Natural killer cell treated with Interleukin-12 subunit alpha and Interleukin-12 subunit beta and Interleukin-15 and Interleukin-18, amount 100 ng/mL, for 72 hours (primary cell): ENCODE results near the gene CIB1. TPM values are rescaled to one million over a fixed set of nuclear protein-coding genes. Genes with fewer than 3 reads are reported as not detected.

ENCODE experiments used
- ATAC-seq, 2 donors: fragments of 150-1000 bp; cut with Tn5 transposase in 1 of 2; sonication (Bioruptor Pico), chemical (Tn5 transposase) in 1 of 2; 2 replicates each; pipeline ENCODE4 v1.10.0; 2021
- DNase-seq: peaks from one replicate; pipeline ENCODE4 v3.0.0; 2022; ENCODE audit warnings: low spot score
- H3K27ac Mint-ChIP-seq, 2 donors: 1 replicate in 1 of 2; 2 replicates in 1 of 2; pipeline ENCODE4 v1.8.0; 2022; ENCODE audit warnings: mixed read lengths in 2 of 2, mild to moderate bottlenecking in 1 of 2, moderate library complexity in 1 of 2
- H3K27me3 Mint-ChIP-seq, 2 donors: 1 replicate in 1 of 2; 2 replicates in 1 of 2; pipeline ENCODE4 v1.8.0; 2022; ENCODE audit warnings: mixed read lengths in 2 of 2
- H3K36me3 Mint-ChIP-seq: one replicate; pipeline ENCODE4 v1.8.0; 2022; ENCODE audit warnings: mixed read lengths
- H3K4me1 Mint-ChIP-seq, 2 donors: 1 replicate in 1 of 2; 2 replicates in 1 of 2; pipeline ENCODE4 v1.8.0; 2022; ENCODE audit warnings: low read depth in 2 of 2, mixed read lengths in 2 of 2, mild to moderate bottlenecking in 1 of 2
- H3K4me3 Mint-ChIP-seq: one replicate; pipeline ENCODE4 v1.8.0; 2022; ENCODE audit warnings: mixed read lengths
- H3K9me3 Mint-ChIP-seq: 2 replicates; pipeline ENCODE4 v1.8.0; 2022; ENCODE audit warnings: mixed read lengths
- total RNA-seq, 2 donors: library from RNA; stranded (reverse); gene quantifications; one replicate each; pipeline ENCODE4 v1.2.3, GENCODE V29; 2022

CIB1 gene
- total RNA-seq, 2 donors from 2014 or later = 86.1 to 119 TPM

GRCh38 chr15:90231028-90232017, 2.4 kb downstream of the CIB1 start:
- no peaks in the 10 kb centered on the region for H3K27me3 Mint-ChIP-seq
- H3K36me3 Mint-ChIP-seq = peaks cover 4% of the 10 kb centered on the region
- peak overlapping the region; percentile 87 for H3K4me3 Mint-ChIP-seq
- H3K27ac Mint-ChIP-seq = peak overlapping the region; percentile 93 to 94
- ATAC-seq (peak; percentile 16 to 47), DNase-seq (peak; percentile 77)
- peaks cover 32 to 40% of the 10 kb centered on the region in 2 donors for H3K4me1 Mint-ChIP-seq
- H3K9me3 Mint-ChIP-seq = no peaks in the 10 kb centered on the region

DNA sequence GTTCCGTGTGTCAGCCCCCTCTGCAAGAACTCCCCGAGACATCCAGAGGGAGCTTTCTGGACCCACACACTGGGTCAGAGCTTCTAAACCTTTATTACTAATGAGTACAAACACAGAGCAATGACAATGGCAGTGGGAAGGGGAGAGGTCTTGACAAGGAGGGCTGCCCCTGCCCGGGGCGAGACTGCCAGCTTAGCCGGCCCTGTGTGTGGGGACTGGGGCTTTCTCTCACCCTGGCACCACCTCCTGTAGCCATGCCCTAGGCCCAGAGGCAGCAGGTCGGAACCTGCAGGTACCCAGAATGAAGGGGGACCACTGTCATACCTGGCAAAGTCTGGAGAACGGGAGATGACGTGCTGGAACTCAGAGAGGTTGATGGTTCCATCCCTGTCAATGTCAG, 3.1 kb downstream of the CIB1 start:
- H3K4me1 Mint-ChIP-seq = peaks cover 29 to 40% of the 10 kb centered on the region in 2 donors
- H3K27me3 Mint-ChIP-seq = no peaks in the 10 kb centered on the region

GRCh38 chr15:90230071-90230494, 3.7 kb downstream of the CIB1 start:
- Mint-ChIP-seq H3K4me3 (peak overlapping the region; percentile 87), H3K4me1 (peaks cover 27 to 38% of the 10 kb centered on the region in 2 donors), H3K27me3 (no peaks in the 10 kb centered on the region), H3K9me3 (no peaks in the 10 kb centered on the region), H3K27ac (peak overlapping the region; percentile 93 to 94), H3K36me3 (peaks cover 4% of the 10 kb centered on the region)
- ATAC-seq = no peak
- no peak for DNase-seq

More for the DNA sequence above, 3.1 kb downstream of the CIB1 start:
- Mint-ChIP-seq H3K4me3 (peak overlapping the region; percentile 87), H3K36me3 (peaks cover 4% of the 10 kb centered on the region), H3K9me3 (no peaks in the 10 kb centered on the region), H3K27ac (peak overlapping the region; percentile 93 to 94)
- DNase-seq (no peak), ATAC-seq (no peak)

DNA sequence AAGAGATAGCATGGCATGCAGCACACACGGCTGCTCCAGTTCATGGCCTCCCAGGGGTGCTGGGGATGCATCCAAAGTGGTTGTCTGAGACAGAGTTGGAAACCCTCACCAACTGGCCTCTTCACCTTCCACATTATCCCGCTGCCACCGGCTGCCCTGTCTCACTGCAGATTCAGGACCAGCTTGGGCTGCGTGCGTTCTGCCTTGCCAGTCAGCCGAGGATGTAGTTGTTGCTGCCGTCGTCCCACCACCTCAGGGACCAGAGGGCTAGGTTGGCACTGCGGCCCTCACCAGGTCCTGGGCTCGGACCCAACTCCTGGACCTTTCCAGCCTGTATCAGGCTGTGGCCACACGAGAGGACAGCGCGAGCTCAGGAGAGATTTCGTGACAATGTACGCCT, 4.8 kb downstream of the CIB1 start:
- H3K9me3 Mint-ChIP-seq = no peaks in the 10 kb centered on the region
- H3K4me1 Mint-ChIP-seq = peaks cover 20 to 30% of the 10 kb centered on the region in 2 donors
- no peak for DNase-seq
- peaks cover 4% of the 10 kb centered on the region for H3K36me3 Mint-ChIP-seq
- H3K4me3 Mint-ChIP-seq = no peak overlapping the region
- H3K27ac Mint-ChIP-seq = peak overlapping the region in 1 of 2 donors; percentile 93
- no peak for ATAC-seq
- H3K27me3 Mint-ChIP-seq = no peaks in the 10 kb centered on the region

DNA sequence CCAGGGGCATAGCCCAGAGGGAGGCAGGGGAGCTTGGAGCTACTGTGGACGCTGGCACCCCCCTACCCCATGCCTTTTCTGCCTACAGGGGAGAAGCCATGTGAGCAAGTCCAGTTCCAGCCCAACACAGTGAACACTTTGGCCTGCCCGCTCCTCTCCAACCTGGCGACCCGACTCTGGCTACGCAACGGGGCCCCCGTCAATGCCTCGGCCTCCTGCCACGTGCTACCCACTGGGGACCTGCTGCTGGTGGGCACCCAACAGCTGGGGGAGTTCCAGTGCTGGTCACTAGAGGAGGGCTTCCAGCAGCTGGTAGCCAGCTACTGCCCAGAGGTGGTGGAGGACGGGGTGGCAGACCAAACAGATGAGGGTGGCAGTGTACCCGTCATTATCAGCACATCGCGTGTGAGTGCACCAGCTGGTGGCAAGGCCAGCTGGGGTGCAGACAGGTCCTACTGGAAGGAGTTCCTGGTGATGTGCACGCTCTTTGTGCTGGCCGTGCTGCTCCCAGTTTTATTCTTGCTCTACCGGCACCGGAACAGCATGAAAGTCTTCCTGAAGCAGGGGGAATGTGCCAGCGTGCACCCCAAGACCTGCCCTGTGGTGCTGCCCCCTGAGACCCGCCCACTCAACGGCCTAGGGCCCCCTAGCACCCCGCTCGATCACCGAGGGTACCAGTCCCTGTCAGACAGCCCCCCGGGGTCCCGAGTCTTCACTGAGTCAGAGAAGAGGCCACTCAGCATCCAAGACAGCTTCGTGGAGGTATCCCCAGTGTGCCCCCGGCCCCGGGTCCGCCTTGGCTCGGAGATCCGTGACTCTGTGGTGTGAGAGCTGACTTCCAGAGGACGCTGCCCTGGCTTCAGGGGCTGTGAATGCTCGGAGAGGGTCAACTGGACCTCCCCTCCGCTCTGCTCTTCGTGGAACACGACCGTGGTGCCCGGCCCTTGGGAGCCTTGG, 5.6 kb downstream of the CIB1 start:
- Mint-ChIP-seq H3K27me3 (no peaks in the 10 kb centered on the region), H3K4me1 (peaks cover 20 to 30% of the 10 kb centered on the region in 2 donors), H3K27ac (no peak overlapping the region), H3K9me3 (no peaks in the 10 kb centered on the region), H3K36me3 (peaks cover 4% of the 10 kb centered on the region), H3K4me3 (no peak overlapping the region)
- ATAC-seq (no peak), DNase-seq (no peak)

DNA sequence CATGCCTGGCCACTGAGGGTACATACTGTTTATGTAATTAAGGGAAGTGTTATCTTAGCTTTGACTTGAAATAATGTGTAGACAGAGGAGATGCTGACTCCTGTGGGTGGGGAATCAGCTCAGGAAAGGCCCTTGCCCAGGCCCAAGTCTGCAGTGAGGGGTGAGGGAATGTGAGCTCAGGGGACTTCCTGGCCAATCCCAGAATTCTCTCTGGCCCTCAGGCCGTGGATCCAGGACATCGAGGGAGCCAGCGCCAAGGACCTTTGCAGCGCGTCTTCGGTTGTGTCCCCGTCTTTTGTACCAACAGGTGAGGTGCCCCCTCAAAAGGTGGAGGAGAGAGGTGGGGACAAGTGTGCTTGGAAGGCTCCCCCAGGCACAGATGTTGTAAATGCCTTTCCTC, 6.4 kb downstream of the CIB1 start:
- H3K27ac Mint-ChIP-seq = no peak overlapping the region
- no peak overlapping the region for H3K4me3 Mint-ChIP-seq
- no peaks in the 10 kb centered on the region for H3K9me3 Mint-ChIP-seq
- no peaks in the 10 kb centered on the region for H3K27me3 Mint-ChIP-seq
- DNase-seq (no peak), ATAC-seq (no peak)
- peaks cover 4% of the 10 kb centered on the region for H3K36me3 Mint-ChIP-seq
- H3K4me1 Mint-ChIP-seq = peaks cover 14 to 22% of the 10 kb centered on the region in 2 donors

- no peaks in the 10 kb centered on the region for H3K9me3 Mint-ChIP-seq
Measured at GRCh38 chr15:90225504-90226234, 8.1 kb downstream of the CIB1 start.

DNA sequence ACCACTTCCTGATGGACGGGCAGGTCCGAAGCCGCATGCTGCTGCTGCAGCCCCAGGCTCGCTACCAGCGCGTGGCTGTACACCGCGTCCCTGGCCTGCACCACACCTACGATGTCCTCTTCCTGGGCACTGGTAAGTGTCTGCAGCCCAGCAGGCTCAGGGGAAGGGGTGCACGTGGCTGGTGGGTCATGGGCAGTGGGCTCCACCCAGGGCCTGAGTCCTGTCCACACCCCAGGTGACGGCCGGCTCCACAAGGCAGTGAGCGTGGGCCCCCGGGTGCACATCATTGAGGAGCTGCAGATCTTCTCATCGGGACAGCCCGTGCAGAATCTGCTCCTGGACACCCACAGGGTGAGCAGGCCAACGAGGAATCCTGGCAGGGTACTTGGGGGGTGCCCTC, 8.7 kb downstream of the CIB1 start:
- Mint-ChIP-seq H3K9me3 (no peaks in the 10 kb centered on the region), H3K4me1 (peaks cover 2 to 3% of the 10 kb centered on the region in 2 donors), H3K4me3 (no peak overlapping the region), H3K27ac (no peak overlapping the region), H3K27me3 (no peaks in the 10 kb centered on the region), H3K36me3 (peaks cover 3% of the 10 kb centered on the region)
- ATAC-seq (no peak), DNase-seq (no peak)

More at GRCh38 chr15:90225504-90226234, 8.1 kb downstream of the CIB1 start:
- DNase-seq = no peak
- Mint-ChIP-seq H3K36me3 (peaks cover 4% of the 10 kb centered on the region), H3K27me3 (no peaks in the 10 kb centered on the region), H3K4me1 (peaks cover 3 to 6% of the 10 kb centered on the region in 2 donors), H3K27ac (no peak overlapping the region), H3K4me3 (no peak overlapping the region)
- ATAC-seq = no peak

GRCh38 chr15:90223441-90224165, 10.1 kb downstream of the CIB1 start:
- no peaks in the 10 kb centered on the region for H3K9me3 Mint-ChIP-seq
- no peak for ATAC-seq
- no peak overlapping the region for H3K27ac Mint-ChIP-seq
- no peak for DNase-seq
- H3K36me3 Mint-ChIP-seq = no peaks in the 10 kb centered on the region
- no peaks in the 10 kb centered on the region for H3K4me1 Mint-ChIP-seq
- H3K4me3 Mint-ChIP-seq = no peak overlapping the region
- no peaks in the 10 kb centered on the region for H3K27me3 Mint-ChIP-seq

- ATAC-seq (no peak), DNase-seq (no peak)
- H3K36me3 Mint-ChIP-seq = no peaks in the 10 kb centered on the region
- no peak overlapping the region for H3K27ac Mint-ChIP-seq
- no peaks in the 10 kb centered on the region for H3K9me3 Mint-ChIP-seq
- H3K4me3 Mint-ChIP-seq = no peak overlapping the region
- no peaks in the 10 kb centered on the region for H3K4me1 Mint-ChIP-seq
- no peaks in the 10 kb centered on the region for H3K27me3 Mint-ChIP-seq
Measured at GRCh38 chr15:90222547-90222946, 11.2 kb downstream of the CIB1 start.

GRCh38 chr15:90221246-90221900, 12.4 kb downstream of the CIB1 start:
- ATAC-seq (no peak), DNase-seq (no peak)
- Mint-ChIP-seq H3K27me3 (no peaks in the 10 kb centered on the region), H3K36me3 (no peaks in the 10 kb centered on the region), H3K27ac (no peak overlapping the region), H3K4me1 (no peaks in the 10 kb centered on the region), H3K4me3 (no peak overlapping the region), H3K9me3 (no peaks in the 10 kb centered on the region)

DNA sequence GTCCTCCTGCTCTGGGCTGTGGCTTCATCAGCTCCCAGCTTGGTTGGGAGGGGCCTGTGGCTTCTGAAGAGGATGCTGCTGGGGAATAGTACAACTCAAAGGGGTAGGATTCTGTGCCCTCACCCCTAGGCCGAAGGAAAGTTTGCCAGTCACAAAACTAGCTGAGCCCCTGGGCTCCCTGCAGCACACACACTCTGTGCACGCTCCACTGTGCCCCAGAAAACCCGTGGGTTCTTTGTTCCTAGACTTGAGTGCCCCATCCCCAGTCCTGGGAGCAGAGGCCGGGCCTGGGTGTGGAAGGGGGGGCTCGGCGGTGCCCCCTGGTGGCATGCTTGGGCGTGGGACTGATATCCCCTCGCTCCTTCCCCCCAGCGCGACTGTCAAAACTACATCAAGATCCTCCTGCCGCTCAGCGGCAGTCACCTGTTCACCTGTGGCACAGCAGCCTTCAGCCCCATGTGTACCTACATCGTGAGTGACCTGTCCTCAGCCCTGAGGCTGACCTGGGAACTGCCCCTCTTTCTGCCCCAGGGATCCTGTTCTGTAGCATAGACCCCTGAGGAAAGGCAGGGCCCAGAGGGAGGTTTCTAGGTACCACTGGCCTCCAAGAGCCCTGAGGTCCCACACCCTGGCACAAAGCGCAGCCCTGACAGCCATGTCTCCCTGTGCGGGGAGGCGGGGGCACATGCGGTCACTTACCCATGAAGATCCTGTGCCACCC, 14.2 kb downstream of the CIB1 start:
- no peak overlapping the region for H3K27ac Mint-ChIP-seq
- H3K36me3 Mint-ChIP-seq = no peaks in the 10 kb centered on the region
- no peak for DNase-seq
- H3K9me3 Mint-ChIP-seq = no peaks in the 10 kb centered on the region
- H3K4me1 Mint-ChIP-seq = peaks cover 0 to 7% of the 10 kb centered on the region in 2 donors
- no peak overlapping the region for H3K4me3 Mint-ChIP-seq
- peak; percentile 69 to 81 for ATAC-seq
- no peaks in the 10 kb centered on the region for H3K27me3 Mint-ChIP-seq
